ENCODE data around the gene PVALB.

PVALB gene, protein sequence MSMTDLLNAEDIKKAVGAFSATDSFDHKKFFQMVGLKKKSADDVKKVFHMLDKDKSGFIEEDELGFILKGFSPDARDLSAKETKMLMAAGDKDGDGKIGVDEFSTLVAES

DNA sequence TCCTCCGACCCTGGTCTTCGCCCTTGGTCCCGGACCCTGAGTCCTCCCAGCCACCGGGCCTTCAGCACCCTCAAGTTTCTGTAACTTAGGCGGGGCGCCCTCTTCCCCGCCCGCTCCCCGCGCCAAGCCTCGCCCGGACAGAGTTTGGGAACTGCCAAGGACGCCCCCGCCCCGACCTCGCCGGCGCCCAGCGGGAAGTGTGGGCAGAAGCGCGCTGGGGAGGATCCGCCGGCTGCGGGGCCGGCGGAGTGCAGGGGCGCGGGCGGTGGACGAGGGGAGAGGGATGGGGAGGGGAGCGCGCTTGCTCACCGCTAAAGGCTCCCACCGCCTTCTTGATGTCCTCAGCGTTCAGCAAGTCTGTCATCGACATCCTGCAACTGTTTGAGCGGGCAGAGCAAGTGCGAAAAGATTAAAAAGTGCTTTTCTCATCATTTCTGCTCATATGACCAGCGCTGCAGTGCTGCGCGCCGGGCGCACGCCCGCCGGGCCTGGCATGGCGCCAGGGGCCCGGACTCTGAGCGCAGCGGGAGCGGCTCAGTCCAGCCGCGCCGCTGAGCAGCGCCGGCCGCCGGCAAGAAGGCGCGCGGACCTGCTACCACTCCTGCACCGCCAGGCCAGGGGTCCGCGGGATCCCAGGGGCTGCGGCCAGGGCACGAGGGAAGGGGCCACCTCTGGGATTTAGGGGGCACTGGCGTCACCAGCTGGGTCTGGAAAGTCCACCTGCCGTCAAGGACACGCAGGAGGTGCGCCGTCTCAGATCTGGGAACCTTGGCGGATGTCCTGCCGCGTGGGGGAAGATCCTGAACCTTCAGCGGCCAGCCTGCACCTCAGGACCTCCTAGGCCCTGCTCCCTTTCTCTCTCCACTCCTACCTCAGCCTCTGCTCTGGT lies at the start of gene PVALB:
TSS of gene PVALB (minus strand) at position 400 of the 889 bp plus-strand sequence. CDS start at position 370, 30 bp downstream.
- ChIA-PET POLR2A (no interaction called here), CTCF (interaction anchor here (1.8 kb wide), 1 partner anchor 39 kb away, joined by 7 read pairs; no protein-coding TSS in a partner anchor)
- no peak for DNase-seq (ENCODE audit: extremely low spot score)
- TF ChIP-seq, protein P1, sequence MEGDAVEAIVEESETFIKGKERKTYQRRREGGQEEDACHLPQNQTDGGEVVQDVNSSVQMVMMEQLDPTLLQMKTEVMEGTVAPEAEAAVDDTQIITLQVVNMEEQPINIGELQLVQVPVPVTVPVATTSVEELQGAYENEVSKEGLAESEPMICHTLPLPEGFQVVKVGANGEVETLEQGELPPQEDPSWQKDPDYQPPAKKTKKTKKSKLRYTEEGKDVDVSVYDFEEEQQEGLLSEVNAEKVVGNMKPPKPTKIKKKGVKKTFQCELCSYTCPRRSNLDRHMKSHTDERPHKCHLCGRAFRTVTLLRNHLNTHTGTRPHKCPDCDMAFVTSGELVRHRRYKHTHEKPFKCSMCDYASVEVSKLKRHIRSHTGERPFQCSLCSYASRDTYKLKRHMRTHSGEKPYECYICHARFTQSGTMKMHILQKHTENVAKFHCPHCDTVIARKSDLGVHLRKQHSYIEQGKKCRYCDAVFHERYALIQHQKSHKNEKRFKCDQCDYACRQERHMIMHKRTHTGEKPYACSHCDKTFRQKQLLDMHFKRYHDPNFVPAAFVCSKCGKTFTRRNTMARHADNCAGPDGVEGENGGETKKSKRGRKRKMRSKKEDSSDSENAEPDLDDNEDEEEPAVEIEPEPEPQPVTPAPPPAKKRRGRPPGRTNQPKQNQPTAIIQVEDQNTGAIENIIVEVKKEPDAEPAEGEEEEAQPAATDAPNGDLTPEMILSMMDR (IDR thresholded peaks at IDR 0.05; ENCODE audit: control extremely low read depth, extremely low read depth, low read depth, missing control alignments), result no peak

DNA sequence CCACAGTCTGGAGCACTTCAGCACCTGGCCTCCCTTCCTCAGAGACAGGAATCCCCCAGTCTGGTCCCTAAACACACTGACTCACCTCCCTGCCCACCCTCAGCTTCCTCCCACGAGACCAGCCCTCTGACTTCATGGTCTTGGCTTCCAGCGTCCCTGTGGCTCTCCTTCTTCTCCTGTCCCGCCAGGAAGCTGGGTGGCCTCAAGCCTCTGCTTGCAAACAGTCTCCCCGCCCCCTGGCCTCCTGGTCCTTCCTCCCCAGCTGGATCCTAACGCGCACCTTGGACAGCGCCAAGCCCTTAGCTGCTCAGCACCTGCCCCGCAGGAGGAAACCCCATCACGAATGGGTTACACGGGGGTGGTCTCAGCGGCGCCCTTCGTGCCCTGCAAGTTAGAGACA lies 48.5 kb upstream of the PVALB start:
- TF ChIP-seq, protein P1 (IDR thresholded peaks at IDR 0.05; ENCODE audit: control extremely low read depth, extremely low read depth, low read depth, missing control alignments), result no peak
- ChIA-PET POLR2A (no interaction called here), CTCF (interaction anchor here (1.3 to 8.4 kb wide), 4 partner anchors 8 to 112 kb away, joined by 4 to 86 read pairs (median 18); no protein-coding TSS in a partner anchor)
- no peak for DNase-seq (ENCODE audit: extremely low spot score)

DNA sequence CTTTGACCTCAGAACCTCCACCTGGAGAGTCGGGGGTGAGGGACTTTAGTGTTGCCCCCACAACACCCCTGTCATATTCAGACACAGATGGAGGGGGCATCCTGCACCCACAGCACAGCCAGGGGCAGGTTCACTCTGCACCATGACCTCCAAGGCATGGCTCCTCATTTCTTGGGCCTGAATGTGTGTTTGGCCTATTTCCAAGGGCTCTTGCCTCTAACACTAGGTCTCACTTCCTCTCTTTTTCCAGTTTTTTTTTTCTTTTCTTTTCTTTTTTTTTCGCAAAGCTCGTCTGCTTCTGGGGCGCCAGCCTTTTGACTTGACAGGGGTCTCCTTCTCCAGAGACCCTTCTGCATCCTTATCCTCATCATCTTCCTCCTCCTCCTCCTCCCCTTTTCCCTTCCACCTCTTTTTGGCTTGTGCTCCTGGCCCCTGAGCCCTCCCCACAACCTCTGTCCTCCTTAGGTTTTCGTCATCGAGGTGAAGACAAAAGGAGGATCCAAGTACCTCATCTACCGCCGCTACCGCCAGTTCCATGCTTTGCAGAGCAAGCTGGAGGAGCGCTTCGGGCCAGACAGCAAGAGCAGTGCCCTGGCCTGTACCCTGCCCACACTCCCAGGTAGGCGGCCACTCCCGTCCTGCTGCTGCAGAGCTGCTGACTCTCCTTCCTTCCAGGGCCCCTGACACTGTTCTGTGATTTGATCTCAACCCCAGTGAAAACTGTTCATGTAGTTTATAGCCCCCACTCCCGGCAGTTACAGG lies 47.8 kb upstream of the PVALB start:
- TF ChIP-seq, protein P1 (IDR thresholded peaks at IDR 0.05; ENCODE audit: control extremely low read depth, extremely low read depth, low read depth, missing control alignments), result no peak
- ChIA-PET CTCF (interaction anchor here (1.2 to 8.4 kb wide), 5 partner anchors 8 to 180 kb away, joined by 3 to 86 read pairs (median 4); no protein-coding TSS in a partner anchor), POLR2A (no interaction called here)
- DNase-seq (ENCODE audit: extremely low spot score), result no peak

DNA sequence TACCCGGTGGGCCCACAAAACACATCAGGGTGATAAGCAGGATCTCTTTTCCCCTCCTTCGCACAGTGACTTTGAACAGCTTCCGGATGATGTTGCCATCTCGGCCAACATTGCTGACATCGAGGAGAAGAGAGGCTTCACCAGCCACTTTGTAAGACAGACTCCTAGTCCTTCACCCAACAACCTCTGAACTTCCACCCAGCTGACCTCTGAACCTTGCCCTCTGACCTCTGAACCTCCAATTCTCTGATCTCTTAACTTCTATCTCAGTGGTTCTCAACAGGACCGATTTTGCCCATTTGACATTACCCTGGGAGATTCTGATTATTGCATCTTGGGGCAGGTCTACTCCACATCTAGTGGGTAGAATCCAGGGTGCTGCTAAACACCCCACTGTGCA lies 47.1 kb upstream of the PVALB start:
- ChIA-PET POLR2A (no interaction called here), CTCF (interaction anchor here (0.9 to 4.3 kb wide), 4 partner anchors 11 to 180 kb away, joined by 3 to 24 read pairs (median 3); no protein-coding TSS in a partner anchor)
- TF ChIP-seq, protein P1 (IDR thresholded peaks at IDR 0.05; ENCODE audit: control extremely low read depth, extremely low read depth, low read depth, missing control alignments), result no peak
- no peak for DNase-seq (ENCODE audit: extremely low spot score)

DNA sequence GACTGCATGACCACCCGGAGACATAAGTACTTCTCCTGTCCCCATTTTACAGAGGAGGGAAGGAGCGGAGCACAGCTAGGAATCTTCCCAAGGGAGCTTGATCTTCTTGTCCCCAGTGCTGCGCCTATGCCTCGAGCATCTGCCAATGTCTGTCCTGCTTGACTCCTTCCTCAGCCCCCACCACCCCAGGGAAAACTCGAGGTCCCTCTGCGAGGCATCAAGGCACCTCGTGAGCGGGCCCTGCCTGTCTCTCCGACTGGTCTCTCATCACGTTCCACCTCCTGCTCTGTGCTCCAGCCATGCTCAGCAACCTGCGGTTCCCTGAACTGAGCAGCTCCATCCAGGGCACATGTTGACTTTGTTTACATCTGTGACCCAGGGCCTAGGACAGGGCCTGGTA lies 46.4 kb upstream of the PVALB start:
- CTCF ChIA-PET, result interaction anchor here (0.9 to 4.3 kb wide), 6 partner anchors 10 to 181 kb away, joined by 3 to 24 read pairs (median 4); no protein-coding TSS in a partner anchor
- POLR2A ChIA-PET, result no interaction called here
- no peak for DNase-seq (ENCODE audit: extremely low spot score)
- TF ChIP-seq, protein P1 (IDR thresholded peaks at IDR 0.05; ENCODE audit: control extremely low read depth, extremely low read depth, low read depth, missing control alignments), result no peak

All from GM10248 (cell line).